MM.1S (cell line): ENCODE measurements around the gene SLC12A2.

Experiments
- DNase-seq: peaks from one replicate; pipeline ENCODE4 v3.0.0-alpha.2; 2015
- H2AFZ ChIP-seq: fragments of 300-600 bp; sonication (generic); 2 replicates; pipeline ENCODE4 v1.6.0; 2016; ENCODE audit warnings: antibody characterized with exemption, low read length
- H3F3A ChIP-seq: fragments of 300-600 bp; sonication (generic); 2 replicates; pipeline ENCODE4 v1.6.1; 2016; ENCODE audit warnings: mild to moderate bottlenecking, antibody characterized with exemption, low read length, moderate library complexity, mixed read lengths; ENCODE audit not compliant: insufficient read depth
- H3K27ac ChIP-seq: fragments of 300-600 bp; sonication (generic); 2 replicates; pipeline ENCODE4 v1.5.1; 2016; ENCODE audit warnings: mild to moderate bottlenecking, low read length
- H3K27me3 ChIP-seq: fragments of 300-600 bp; sonication (generic); replicated peaks from 2 replicates; pipeline ENCODE4 v1.6.0; 2016; ENCODE audit warnings: low read length; ENCODE audit not compliant: insufficient read depth
- H3K36me3 ChIP-seq: fragments of 300-600 bp; sonication (generic); replicated peaks from 2 replicates; pipeline ENCODE4 v1.6.1; 2016; ENCODE audit warnings: mild to moderate bottlenecking, low read length, mixed read lengths; ENCODE audit not compliant: insufficient read depth
- H3K4me1 ChIP-seq: fragments of 300-600 bp; sonication (generic); 2 replicates; pipeline ENCODE4 v1.6.1; 2016; ENCODE audit warnings: low read length, mixed read lengths
- H3K4me2 ChIP-seq: fragments of 300-600 bp; sonication (generic); 2 replicates; pipeline ENCODE4 v1.6.0; 2016; ENCODE audit warnings: low read depth, low read length
- H3K4me3 ChIP-seq: fragments of 300-600 bp; sonication (generic); 2 replicates; pipeline ENCODE4 v1.5.1; 2016; ENCODE audit warnings: low read length, mixed read lengths
- H3K79me2 ChIP-seq: fragments of 300-600 bp; sonication (generic); 2 replicates; pipeline ENCODE4 v1.6.1; 2016; ENCODE audit warnings: mixed run types, low read length, mixed read lengths
- H3K9ac ChIP-seq: fragments of 300-600 bp; sonication (generic); 2 replicates; pipeline ENCODE4 v1.6.1; 2016; ENCODE audit warnings: low read length, mixed read lengths
- H3K9me2 ChIP-seq: fragments of 300-600 bp; sonication (generic); replicated peaks from 2 replicates; pipeline ENCODE4 v1.6.1; 2016; ENCODE audit warnings: mild to moderate bottlenecking, low read length, mixed read lengths; ENCODE audit not compliant: insufficient read depth
- H3K9me3 ChIP-seq: fragments of 300-600 bp; sonication (generic); replicated peaks from 2 replicates; pipeline ENCODE4 v1.6.1; 2016; ENCODE audit warnings: mild to moderate bottlenecking, low read length, mixed read lengths; ENCODE audit not compliant: insufficient read depth
- H4K20me1 ChIP-seq: fragments of 300-600 bp; sonication (generic); 2 replicates; pipeline ENCODE4 v1.6.1; 2016; ENCODE audit warnings: mild to moderate bottlenecking, low read length, moderate library complexity, mixed read lengths; ENCODE audit not compliant: insufficient read depth
- EZH2 ChIP-seq: fragments of 300-600 bp; sonication (generic); optimal IDR thresholded peaks from 2 replicates; pipeline ENCODE3; 2017; ENCODE audit warnings: low read depth, mild to moderate bottlenecking, antibody characterized with exemption, low read length, mixed read lengths
- EZH2phosphoT487 ChIP-seq: fragments of 300-600 bp; sonication (generic); IDR thresholded peaks from 2 replicates; pipeline ENCODE4 v1.6.1; 2018; ENCODE audit warnings: antibody characterized with exemption, low read length
- TF ChIP-seq, protein P1 (sequence below): fragments of 300-600 bp; sonication (generic); IDR thresholded peaks from 2 replicates; pipeline ENCODE4 v1.5.1; 2016; ENCODE audit warnings: antibody characterized with exemption, low read length, mixed read lengths

The SLC12A2 gene

GRCh38 chr5:128195316-128195715 lies 111.8 kb downstream of the SLC12A2 start:
- no peaks in the 10 kb centered on the region for H3K9me3 ChIP-seq
- DNase-seq: no peak
- no peaks in the 10 kb centered on the region for H4K20me1 ChIP-seq
- no peaks in the 10 kb centered on the region for H3K4me1 ChIP-seq
- H2AFZ ChIP-seq: no peak overlapping the region
- no peak for TF ChIP-seq EZH2
- no peaks in the 10 kb centered on the region for H3K79me2 ChIP-seq
- no peaks in the 10 kb centered on the region for H3K36me3 ChIP-seq
- no peak overlapping the region for H3K4me2 ChIP-seq
- no peak overlapping the region for H3K9ac ChIP-seq
- no peak overlapping the region for H3K4me3 ChIP-seq
- H3K27me3 ChIP-seq: no peaks in the 10 kb centered on the region
- no peaks in the 10 kb centered on the region for H3F3A ChIP-seq
- H3K27ac ChIP-seq: no peak overlapping the region
- no peaks in the 10 kb centered on the region for H3K9me2 ChIP-seq

- DNase-seq: no peak
- Histone ChIP-seq H3K9me3 (no peaks in the 10 kb centered on the region), H3K79me2 (no peaks in the 10 kb centered on the region), H2AFZ (no peak overlapping the region), H3K4me1 (no peaks in the 10 kb centered on the region), H3K9me2 (no peaks in the 10 kb centered on the region), H3K27me3 (no peaks in the 10 kb centered on the region), H3F3A (no peaks in the 10 kb centered on the region), H3K4me3 (no peak overlapping the region), H3K4me2 (no peak overlapping the region), H3K36me3 (no peaks in the 10 kb centered on the region), H3K27ac (no peak overlapping the region), H4K20me1 (no peaks in the 10 kb centered on the region), H3K9ac (no peak overlapping the region)
- TF ChIP-seq, protein P1, sequence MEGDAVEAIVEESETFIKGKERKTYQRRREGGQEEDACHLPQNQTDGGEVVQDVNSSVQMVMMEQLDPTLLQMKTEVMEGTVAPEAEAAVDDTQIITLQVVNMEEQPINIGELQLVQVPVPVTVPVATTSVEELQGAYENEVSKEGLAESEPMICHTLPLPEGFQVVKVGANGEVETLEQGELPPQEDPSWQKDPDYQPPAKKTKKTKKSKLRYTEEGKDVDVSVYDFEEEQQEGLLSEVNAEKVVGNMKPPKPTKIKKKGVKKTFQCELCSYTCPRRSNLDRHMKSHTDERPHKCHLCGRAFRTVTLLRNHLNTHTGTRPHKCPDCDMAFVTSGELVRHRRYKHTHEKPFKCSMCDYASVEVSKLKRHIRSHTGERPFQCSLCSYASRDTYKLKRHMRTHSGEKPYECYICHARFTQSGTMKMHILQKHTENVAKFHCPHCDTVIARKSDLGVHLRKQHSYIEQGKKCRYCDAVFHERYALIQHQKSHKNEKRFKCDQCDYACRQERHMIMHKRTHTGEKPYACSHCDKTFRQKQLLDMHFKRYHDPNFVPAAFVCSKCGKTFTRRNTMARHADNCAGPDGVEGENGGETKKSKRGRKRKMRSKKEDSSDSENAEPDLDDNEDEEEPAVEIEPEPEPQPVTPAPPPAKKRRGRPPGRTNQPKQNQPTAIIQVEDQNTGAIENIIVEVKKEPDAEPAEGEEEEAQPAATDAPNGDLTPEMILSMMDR: no peak
- TF ChIP-seq EZH2phosphoT487 (no peak), EZH2 (no peak)
These were observed 112.5 kb downstream of the SLC12A2 start for GRCh38 chr5:128196080-128196479.

- H3K9me2 ChIP-seq: no peaks in the 10 kb centered on the region
- H3K4me3 ChIP-seq: no peak overlapping the region
- H4K20me1 ChIP-seq: no peaks in the 10 kb centered on the region
- H3K79me2 ChIP-seq: no peaks in the 10 kb centered on the region
- no peak overlapping the region for H3K27ac ChIP-seq
- H3K9ac ChIP-seq: no peak overlapping the region
- no peak for TF ChIP-seq EZH2
- TF ChIP-seq EZH2phosphoT487: no peak
- TF ChIP-seq, protein P1: no peak
- DNase-seq: no peak
- no peaks in the 10 kb centered on the region for H3K36me3 ChIP-seq
- no peaks in the 10 kb centered on the region for H3K27me3 ChIP-seq
- H3F3A ChIP-seq: no peaks in the 10 kb centered on the region
- H3K9me3 ChIP-seq: no peaks in the 10 kb centered on the region
- no peak overlapping the region for H3K4me2 ChIP-seq
- H3K4me1 ChIP-seq: no peaks in the 10 kb centered on the region
- no peak overlapping the region for H2AFZ ChIP-seq
These were observed 113.2 kb downstream of the SLC12A2 start for GRCh38 chr5:128196791-128197190.

DNA sequence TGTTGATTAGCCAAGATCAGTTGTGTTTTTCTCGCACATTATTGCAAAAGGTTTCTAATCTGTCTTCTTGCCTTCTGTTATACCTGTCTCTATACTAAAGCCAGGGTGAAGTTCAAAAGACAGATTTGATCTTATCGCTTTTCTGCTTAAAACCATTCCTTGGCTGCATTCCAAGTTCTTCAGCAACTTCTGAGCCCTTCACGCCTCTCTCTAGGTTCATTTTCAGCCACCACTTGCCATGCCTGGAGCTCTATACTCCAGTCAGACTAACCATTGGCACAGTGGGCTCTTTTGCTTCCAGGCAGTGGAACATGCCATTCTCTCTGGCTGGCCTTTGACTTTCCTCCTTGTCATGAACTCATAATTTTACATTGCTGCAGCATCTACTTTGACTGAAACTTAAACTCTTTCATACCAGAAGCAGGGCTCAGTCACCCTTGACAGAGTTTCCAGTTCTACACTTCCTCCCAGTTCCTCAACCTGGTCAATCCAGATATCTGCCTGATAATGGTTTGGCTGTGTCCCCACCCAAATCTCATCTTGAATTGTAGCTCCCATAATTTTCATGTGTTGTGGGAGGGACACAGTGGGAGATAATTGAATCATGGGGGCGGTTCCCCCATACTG lies 114.4 kb downstream of the SLC12A2 start:
- H3K27ac ChIP-seq: no peak overlapping the region
- no peaks in the 10 kb centered on the region for H3K27me3 ChIP-seq
- H3K9ac ChIP-seq: no peak overlapping the region
- H3K4me3 ChIP-seq: no peak overlapping the region
- no peaks in the 10 kb centered on the region for H3K9me2 ChIP-seq
- no peaks in the 10 kb centered on the region for H3K79me2 ChIP-seq
- H3F3A ChIP-seq: no peaks in the 10 kb centered on the region
- no peaks in the 10 kb centered on the region for H3K36me3 ChIP-seq
- no peak overlapping the region for H2AFZ ChIP-seq
- no peaks in the 10 kb centered on the region for H3K4me1 ChIP-seq
- H4K20me1 ChIP-seq: no peaks in the 10 kb centered on the region
- no peak overlapping the region for H3K4me2 ChIP-seq
- H3K9me3 ChIP-seq: no peaks in the 10 kb centered on the region
- TF ChIP-seq, protein P1: no peak
- no peak for TF ChIP-seq EZH2
- TF ChIP-seq EZH2phosphoT487: no peak
- no peak for DNase-seq
